K562 (cell line): ENCODE data around the gene TRPV6. TPM values are rescaled to one million over a fixed set of nuclear protein-coding genes. Genes with fewer than 3 reads are reported as not detected.

ENCODE experiments used
- ATAC-seq: fragments of 200-7000 bp; cut with Tn5 transposase; 3 replicates; pipeline ENCODE4 v1.9.1; 2020; ENCODE audit warnings: moderate library complexity
- BruUV-seq: library from RNA; stranded (reverse); fragments of 400-500 nt; replicated peaks from 2 replicates; lab custom pipeline; 2021; lab: Mats Ljungman, UMichigan
- CTCF ChIA-PET: fragments of 300-600 bp; formaldehyde crosslinking; extraction: SDS; loops from one replicate; lab custom pipeline; 2021; ENCODE audit warnings: low intra/inter-chr PET ratio; lab: Yijun Ruan, JAX
- POLR2A ChIA-PET: fragments of 300-600, 350-650 bp; sonication (Branson Sonifier 250); formaldehyde crosslinking; extraction: SDS; loops from one replicate; lab custom pipeline; 2021; ENCODE audit warnings: antibody characterized with exemption, inconsistent platforms; lab: Yijun Ruan, JAX
- DNase-seq, 4 experiments: peaks; one replicate each; pipeline versions ENCODE4 v3.0.0 to v3.0.0-alpha.2; 2011 to 2018; ENCODE audit warnings: low spot score in 3 of 4, mixed read lengths in 3 of 4; ENCODE audit errors: extremely low read depth in 1 of 4
- FAIRE-seq: peaks from 2 replicates; lab custom pipeline; 2011; peaks lifted over from hg19 to GRCh38; lab: Jason Lieb, UNC
- H2AFZ ChIP-seq: 2 replicates; pipeline ENCODE4 v1.6.0; 2011; ENCODE audit warnings: low read depth, low read length, control low read depth, inconsistent platforms
- H3K27ac ChIP-seq: fragments of 200-600 bp; 3 replicates; pipeline ENCODE4 v1.8.0; 2011; ENCODE audit warnings: low read depth, mild to moderate bottlenecking, control low read depth, inconsistent platforms, low read length, moderate library complexity, mixed read lengths; ENCODE audit errors: extremely low read depth
- H3K27me3 ChIP-seq, 2 experiments: fragments of 300-600 bp in 1 of 2; 2 replicates in 1 of 2; 3 replicates in 1 of 2; pipeline versions ENCODE4 v1.6.0 to v1.8.0; 2011; ENCODE audit warnings: inconsistent platforms in 2 of 2, low read length in 2 of 2, mild to moderate bottlenecking in 1 of 2, mixed read lengths in 1 of 2, moderate library complexity in 1 of 2; ENCODE audit not compliant: control insufficient read depth in 2 of 2, insufficient read depth in 2 of 2
- H3K36me3 ChIP-seq: fragments of 300-600 bp; 3 replicates; pipeline ENCODE4 v1.8.0; 2011; ENCODE audit warnings: mild to moderate bottlenecking, low read length, inconsistent platforms; ENCODE audit not compliant: control insufficient read depth, insufficient read depth
- H3K4me1 ChIP-seq, 2 experiments: fragments of 200-600 bp in 1 of 2; replicated peaks in 1 of 2; 2 replicates in 1 of 2; 3 replicates in 1 of 2; pipeline versions ENCODE4 v1.5.1 to v1.8.0; 2011; ENCODE audit warnings: inconsistent platforms in 2 of 2, low read length in 2 of 2, mild to moderate bottlenecking in 1 of 2, mixed read lengths in 1 of 2, moderate library complexity in 1 of 2; ENCODE audit not compliant: control insufficient read depth in 2 of 2, insufficient read depth in 2 of 2
- H3K4me2 ChIP-seq: 2 replicates; pipeline ENCODE4 v1.6.1; 2011; ENCODE audit warnings: low read length, control low read depth, inconsistent platforms, mixed read lengths; ENCODE audit not compliant: insufficient read depth
- H3K4me3 ChIP-seq: fragments of 200-600 bp; sonication (generic), shearing (Covaris generic); 2 replicates; pipeline ENCODE4 v1.5.1; 2016; ENCODE audit warnings: control low read depth, inconsistent platforms
- H3K79me2 ChIP-seq: fragments of 200-600 bp; 3 replicates; pipeline ENCODE4 v1.8.0; 2011; ENCODE audit warnings: low read length, inconsistent platforms; ENCODE audit not compliant: control insufficient read depth, insufficient read depth
- H3K9ac ChIP-seq, 2 experiments: 2 replicates each; pipeline versions ENCODE4 v1.6.0 to v1.6.1; 2011; ENCODE audit warnings: low read depth in 2 of 2, low read length in 2 of 2, control low read depth in 1 of 2, inconsistent platforms in 1 of 2, mild to moderate bottlenecking in 1 of 2, mixed read lengths in 1 of 2; ENCODE audit not compliant: insufficient read depth in 1 of 2
- H3K9me1 ChIP-seq: one replicate; pipeline ENCODE4 v1.6.0; 2011; ENCODE audit warnings: inconsistent platforms, mild to moderate bottlenecking, low read length, moderate library complexity; ENCODE audit not compliant: control insufficient read depth, insufficient read depth
- H3K9me3 ChIP-seq: replicated peaks from 2 replicates; pipeline ENCODE4 v1.5.1; 2011; ENCODE audit warnings: low read depth, low read length, inconsistent platforms; ENCODE audit not compliant: control insufficient read depth, insufficient read depth
- H4K20me1 ChIP-seq: replicated peaks from 2 replicates; pipeline ENCODE4 v1.6.1; 2011; ENCODE audit warnings: low read length, inconsistent platforms, mixed read lengths; ENCODE audit not compliant: control insufficient read depth, insufficient read depth
- ARID4B ChIP-seq: sonication (generic); formaldehyde crosslinking; IDR thresholded peaks from 2 replicates; pipeline ENCODE4 v1.8.0; 2022; ENCODE audit warnings: mild to moderate bottlenecking, missing genetic modification reagents
- BDP1 ChIP-seq: IDR thresholded peaks from 3 replicates; pipeline ENCODE4 v1.6.1; 2011; ENCODE audit not compliant: insufficient read length, insufficient read depth
- CBFA2T2 ChIP-seq: fragments of 450-650 bp; conservative IDR thresholded peaks from 2 replicates; pipeline ENCODE4 v1.6.1; 2017; ENCODE audit warnings: mild to moderate bottlenecking
- E2F4 ChIP-seq: sonication (generic); formaldehyde crosslinking; IDR thresholded peaks from 2 replicates; pipeline ENCODE4 v1.8.0; 2022; ENCODE audit warnings: mild to moderate bottlenecking, low read depth, missing genetic modification reagents
- EP400 ChIP-seq: fragments of 450-650 bp; IDR thresholded peaks from 2 replicates; pipeline ENCODE4 v1.6.1; 2017; ENCODE audit warnings: antibody characterized with exemption, mild to moderate bottlenecking, moderate library complexity
- FUS ChIP-seq: fragments of 200-400 bp; formaldehyde crosslinking; optimal IDR thresholded peaks from 2 replicates; pipeline ENCODE3; 2017; ENCODE audit warnings: low read depth, low read length
- GABPB2 ChIP-seq: fragments of 250-450 bp; sonication (Bioruptor Pico); conservative IDR thresholded peaks from 2 replicates; pipeline ENCODE4 v1.5.1; 2021; ENCODE audit warnings: mild to moderate bottlenecking
- HLTF ChIP-seq: fragments of 450-650 bp; IDR thresholded peaks from 2 replicates; pipeline ENCODE4 v1.6.1; 2016
- LARP7 ChIP-seq: fragments of 450-650 bp; IDR thresholded peaks from 2 replicates; pipeline ENCODE4 v1.6.1; 2016
- MXI1 ChIP-seq: IDR thresholded peaks from 2 replicates; pipeline ENCODE4 v1.6.1; 2011; ENCODE audit warnings: low read depth, mild to moderate bottlenecking, improper control_type of control experiment, low read length
- PHB2 ChIP-seq: fragments of 450-650 bp; IDR thresholded peaks from 2 replicates; pipeline ENCODE4 v1.6.1; 2017; ENCODE audit warnings: low read depth
- RBM39 ChIP-seq: fragments of 200-400 bp; formaldehyde crosslinking; optimal IDR thresholded peaks from 2 replicates; pipeline ENCODE3; 2018; ENCODE audit warnings: low read depth, low read length
- SNRNP70 ChIP-seq: fragments of 200-400 bp; formaldehyde crosslinking; optimal IDR thresholded peaks from 2 replicates; pipeline ENCODE3; 2017; ENCODE audit warnings: low read depth, low read length
- THRB ChIP-seq: fragments of 450-650 bp; formaldehyde crosslinking; conservative IDR thresholded peaks from 2 replicates; pipeline ENCODE4 v1.4.0; 2022; ENCODE audit warnings: mild to moderate bottlenecking, missing genetic modification characterization
- XRCC5 ChIP-seq: fragments of 200-400 bp; formaldehyde crosslinking; IDR thresholded peaks from 2 replicates; pipeline ENCODE4 v1.6.1; 2017; ENCODE audit warnings: low read depth, mild to moderate bottlenecking, low read length
- ZNF253 ChIP-seq: fragments of 250-450 bp; sonication (Bioruptor Pico); conservative IDR thresholded peaks from 2 replicates; pipeline ENCODE4 v1.6.1; 2021; ENCODE audit warnings: mild to moderate bottlenecking
- WGBS: fragments of 100-300 bp; shearing (Covaris generic); methylation state at CpG from one replicate; pipeline ENCODE4 v1.1.6; 2016; ENCODE audit warnings: low coverage, mixed read lengths; ENCODE audit not compliant: insufficient coverage; ENCODE audit errors: missing lambda C conversion rate; 5-methylcytosine and 5-hydroxymethylcytosine counted together
- in situ Hi-C: fragments of 300-500 bp; cut with MboI; formaldehyde crosslinking; loops from 4 replicates; pipeline ENCODE4 v1.15.0; 2018; ENCODE audit warnings: inconsistent platforms, mixed read lengths
- intact Hi-C: fragments of 100-400 bp; cut with micrococcal nuclease; formaldehyde crosslinking; loops from 2 replicates; pipeline ENCODE4 v1.14.2; 2022
- polyA plus RNA-seq, 8 experiments: library from polyadenylated mRNA; depleted of rRNA in 4 of 8; stranded (reverse) in 5 of 8; unstranded in 3 of 8; fragments of >200 nt; fragmentation: Nextera tagmentation in 2 of 8; fragmentation: Illumina TruSeq in 1 of 8; extraction: Ambion mirVana in 2 of 8; extraction: Trizol in 1 of 8; gene quantifications; 2 replicates each; pipeline versions ENCODE4 v1.2.1 to v1.2.3, GENCODE V29; 2011 to 2014; ENCODE audit warnings: inconsistent platforms in 1 of 8, missing spikeins in 1 of 8
- total RNA-seq, 7 experiments: library from RNA; depleted of rRNA in 6 of 7; stranded (reverse); fragments of >200 nt in 6 of 7; fragmentation: Illumina TruSeq in 2 of 7; extraction: Trizol in 2 of 7; gene quantifications; 2 replicates each; pipeline versions ENCODE4 v1.2.1 to v1.2.3, GENCODE V29; 2011 to 2021; ENCODE audit warnings: low replicate concordance in 1 of 7

The TRPV6 gene
- total and polyA plus RNA-seq, 9 of the 15 experiments (the other 6 are each of a cell fraction or from before 2014, with no cell fraction given) = 0.04 to 0.36 (median 0.11) TPM

GRCh38 chr7:142901426-142902259, 16.1 kb upstream of the TRPV6 start (continued):
- TF ChIP-seq E2F4 (CRISPR knock-in tag) = no peak
- no peak for TF ChIP-seq LARP7
- TF ChIP-seq FUS = no peak
- TF ChIP-seq HLTF = no peak

- Histone ChIP-seq H3K79me2 (no peaks in the 10 kb centered on the region), H3K36me3 (no peaks in the 10 kb centered on the region), H4K20me1 (peaks cover 3% of the 10 kb centered on the region; the same call in 1 of the 2 replicates), H3K4me2 (no peak overlapping the region), H3K9ac (no peak overlapping the region), H3K27me3 (peaks cover 15 to 39% of the 10 kb centered on the region in 2 experiments), H3K4me1 (no peaks in the 10 kb centered on the region), H3K9me3 (0 out of 2 replicates have a peak, but pooled peaks cover 3% of the 10 kb centered on the region), H3K4me3 (no peak overlapping the region), H2AFZ (no peak overlapping the region), H3K9me1 (no peaks in the 10 kb centered on the region), H3K27ac (no peak overlapping the region)
- WGBS = 1% methylated on average over 3 of the region's 3 CpGs
- CTCF ChIA-PET = no interaction called here
- FAIRE-seq (no peak), ATAC-seq (no peak), DNase-seq (no peak)
- POLR2A ChIA-PET = no interaction called here
- no TSS peak for BruUV-seq
- in situ Hi-C loops (no loop called here), intact Hi-C loops (no loop called here)
- no peak for TF ChIP-seq SNRNP70
- TF ChIP-seq ZNF253 (CRISPR knock-in tag) = no peak
- TF ChIP-seq EP400 = no peak
- TF ChIP-seq MXI1 = no peak
- TF ChIP-seq BDP1 = no peak
- TF ChIP-seq CBFA2T2 = no peak
- no peak for TF ChIP-seq ARID4B (CRISPR knock-in tag)
- no peak for TF ChIP-seq GABPB2 (CRISPR knock-in tag)
- TF ChIP-seq XRCC5 = no peak
- no peak for TF ChIP-seq RBM39
- TF ChIP-seq PHB2 = no peak
- no peak for TF ChIP-seq THRB
Measured at GRCh38 chr7:142899661-142900060, 14.1 kb upstream of the TRPV6 start.
